ENCODE results near the gene PKHD1.

- TF ChIP-seq POLR2AphosphoS5 (IDR thresholded peaks at IDR 0.05): no peak
- no peak for TF ChIP-seq CTCF (IDR thresholded peaks at IDR 0.05)
Measured at GRCh38 chr6:51706086-51706485, 381.3 kb downstream of the PKHD1 start.

Data from suprapubic skin (tissue), 3 donors.